Naive thymus-derived CD8-positive, alpha-beta T cell (primary cell): ENCODE data around the gene NCOR2. TPM values are rescaled to one million over a fixed set of nuclear protein-coding genes. Genes with fewer than 3 reads are reported as not detected.

Experiments
- ATAC-seq, 2 donors: fragments of 150-1000 bp; cut with Tn5 transposase in 1 of 2; sonication (Bioruptor Pico), chemical (Tn5 transposase) in 1 of 2; 1 replicate in 1 of 2; 2 replicates in 1 of 2; pipeline ENCODE4 v1.10.0; 2021; ENCODE audit warnings: mild to moderate bottlenecking in 2 of 2, moderate library complexity in 2 of 2
- POLR2A ChIA-PET: fragments of 350-600 bp; sonication (Branson Sonifier 250); formaldehyde crosslinking; loops from one replicate; lab custom pipeline; 2021; ENCODE audit warnings: antibody characterized with exemption; lab: Charles Lee
- DNase-seq, 10 donors: peaks; one replicate each; pipeline versions ENCODE4 v3.0.0 to v3.0.0-alpha.2; 2020 to 2022
- H3K27ac Mint-ChIP-seq, 10 donors: one replicate each; pipeline ENCODE4 v1.8.0; 2020 to 2022; ENCODE audit warnings: mild to moderate bottlenecking in 10 of 10, mixed read lengths in 10 of 10, moderate library complexity in 4 of 10, inconsistent platforms in 1 of 10
- H3K27me3 Mint-ChIP-seq, 5 donors: one replicate each; pipeline ENCODE4 v1.8.0; 2021 to 2022; ENCODE audit warnings: mixed read lengths in 5 of 5
- H3K36me3 Mint-ChIP-seq, 3 donors: one replicate each; pipeline ENCODE4 v1.8.0; 2020 to 2022; ENCODE audit warnings: mixed read lengths in 3 of 3, mild to moderate bottlenecking in 2 of 3, inconsistent platforms in 1 of 3
- H3K4me1 Mint-ChIP-seq, 4 donors: one replicate each; pipeline ENCODE4 v1.8.0; 2021 to 2022; ENCODE audit warnings: mixed read lengths in 4 of 4
- H3K4me3 Mint-ChIP-seq, 10 donors: one replicate each; pipeline ENCODE4 v1.8.0; 2020 to 2022; ENCODE audit warnings: mild to moderate bottlenecking in 10 of 10, mixed read lengths in 10 of 10, moderate library complexity in 6 of 10, inconsistent platforms in 1 of 10
- H3K9me3 Mint-ChIP-seq, 9 donors: one replicate each; pipeline ENCODE4 v1.8.0; 2020 to 2022; ENCODE audit warnings: mixed read lengths in 9 of 9, mild to moderate bottlenecking in 3 of 9, inconsistent platforms in 1 of 9, moderate library complexity in 1 of 9
- polyA plus RNA-seq, 3 donors: library from polyadenylated mRNA; unstranded; fragments of 300-500 nt; fragmentation: Illumina TruSeq; gene quantifications; one replicate each; pipeline ENCODE4 v1.2.3, GENCODE V29; 2021
- total RNA-seq, 8 experiments: library from RNA in 2 of 8; stranded (reverse) in 2 of 8; gene quantifications; one replicate each; pipeline ENCODE4 v1.2.3 and lab custom pipeline; 2021 to 2026

The NCOR2 gene
- total and polyA plus RNA-seq, 5 experiments from 2014 or later = 2.3 to 86.7 (median 18.7) TPM

DNA sequence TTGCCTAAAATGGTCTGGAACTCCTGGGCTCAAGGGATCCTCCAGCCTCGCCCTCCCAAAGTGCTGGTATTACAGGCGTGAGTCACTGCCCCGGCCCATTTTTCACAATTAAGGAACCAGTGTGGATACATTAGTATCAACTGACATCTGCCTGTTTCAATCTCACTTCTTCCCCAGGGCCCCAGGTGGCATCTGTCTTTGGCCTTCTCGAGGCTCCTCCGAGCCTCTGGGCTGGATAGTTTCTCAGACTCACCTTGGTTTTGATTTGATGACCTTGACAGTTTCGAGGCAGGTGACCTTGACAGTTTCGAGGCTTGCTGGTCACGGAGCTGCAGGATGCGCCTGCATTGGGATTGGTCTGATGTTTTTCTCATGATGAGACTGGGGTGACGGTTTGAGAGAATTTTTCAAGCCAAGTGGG is 41.0 kb upstream of the NCOR2 start:
- Mint-ChIP-seq H3K4me1 (peaks cover 21 to 47% (median 35%) of the 10 kb centered on the region in 4 donors), H3K27ac (peak overlapping the region; percentile 46 to 87 (median 79)), H3K27me3 (peaks cover 0 to 3% (median 0%) of the 10 kb centered on the region in 5 donors), H3K4me3 (peak overlapping the region; percentile 67 to 88 (median 84)), H3K9me3 (peaks cover 0 to 5% (median 0%) of the 10 kb centered on the region in 9 donors), H3K36me3 (no peaks in the 10 kb centered on the region)
- DNase-seq (no peak), ATAC-seq (no peak)
- POLR2A ChIA-PET = interaction anchor here (0.7 to 1.6 kb wide), 3 partner anchors 38 to 42 kb away, joined by 3 to 7 read pairs (median 3); partner anchors contain the start of gene NCOR2

DNA sequence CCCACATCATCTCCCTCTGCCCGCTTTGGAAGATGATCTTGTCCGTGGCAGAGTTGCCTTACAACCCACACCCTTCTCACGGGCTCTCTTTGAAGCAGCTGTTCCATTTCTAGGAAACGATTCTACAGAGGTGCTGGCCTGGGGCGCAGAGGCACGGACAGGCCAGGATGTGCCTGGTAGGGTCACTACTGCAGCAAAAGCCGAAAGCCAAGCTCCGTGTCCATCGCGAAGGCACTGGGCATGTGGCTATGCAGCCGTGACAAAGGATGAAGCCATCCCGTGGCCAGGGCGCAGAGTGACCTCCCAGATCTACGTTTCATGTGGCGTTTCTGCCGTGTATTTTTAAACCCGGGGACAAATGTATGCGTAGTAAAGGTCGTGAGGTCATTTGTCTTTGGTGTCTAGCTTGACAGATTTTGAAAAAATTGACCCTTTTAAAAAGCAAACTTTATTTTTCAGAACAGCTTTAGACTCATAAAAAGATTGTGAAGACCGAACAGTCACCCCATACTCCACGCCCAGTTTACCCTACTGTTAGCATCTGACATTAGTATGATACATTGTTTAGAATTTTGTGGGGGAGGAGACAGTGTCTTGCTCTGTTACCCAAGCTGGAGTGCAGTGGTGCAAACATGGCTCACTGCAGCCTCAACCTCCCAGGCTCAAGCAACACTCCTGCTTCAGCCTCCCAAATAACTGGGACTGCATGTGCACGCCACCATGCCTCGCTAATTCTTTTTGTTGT is 40.4 kb upstream of the NCOR2 start:
- POLR2A ChIA-PET = interaction anchor here (1.6 kb wide), 1 partner anchor 40 kb away, joined by 7 read pairs; the partner anchor contains the start of gene NCOR2
- H3K9me3 Mint-ChIP-seq = peaks cover 0 to 2% (median 0%) of the 10 kb centered on the region in 9 donors

DNA sequence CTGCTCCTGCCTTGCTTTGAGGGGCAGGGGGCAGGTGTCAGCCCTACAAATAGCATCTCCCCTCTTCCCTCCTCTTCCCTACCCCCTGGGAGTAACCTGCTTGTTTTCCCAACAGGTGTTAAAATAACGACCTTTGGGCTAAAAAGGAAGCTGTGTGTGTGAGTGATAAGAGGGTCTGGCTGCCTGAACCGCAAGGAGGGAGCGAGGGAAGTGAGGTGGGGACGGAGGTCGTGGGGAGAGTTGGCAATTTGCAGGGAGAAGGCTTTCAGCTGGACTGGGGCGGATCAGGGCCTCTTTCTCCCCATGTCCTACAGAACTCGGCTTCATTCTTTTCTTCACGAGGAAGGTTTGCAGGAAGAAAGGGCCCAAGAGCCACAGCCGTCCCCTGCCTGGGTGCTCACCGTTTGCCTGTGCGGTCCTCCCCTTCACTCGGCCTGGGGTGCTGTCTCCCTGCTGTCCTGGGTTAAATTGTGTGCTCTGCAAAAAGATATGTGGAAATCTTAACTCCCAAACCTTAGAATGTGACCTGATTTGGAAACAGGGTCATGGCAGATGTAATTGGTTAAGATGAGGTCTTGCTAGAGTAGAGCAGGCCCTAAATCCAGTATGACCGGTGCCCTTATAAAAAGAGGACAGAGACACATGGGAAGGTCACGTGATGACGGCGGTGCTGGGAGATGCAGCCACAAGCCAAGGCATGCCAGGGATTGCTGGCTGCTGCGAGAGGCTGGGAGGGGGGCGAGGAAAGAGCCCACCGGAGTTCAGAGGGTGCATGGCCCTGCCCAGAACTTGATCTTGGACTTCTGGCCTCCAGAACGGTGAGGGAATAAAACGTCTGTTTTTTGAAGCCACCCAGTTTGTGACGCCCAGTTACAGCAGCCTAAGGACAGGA is 38.7 kb upstream of the NCOR2 start:
- peaks cover 0 to 2% (median 0%) of the 10 kb centered on the region in 9 donors for H3K9me3 Mint-ChIP-seq
- POLR2A ChIA-PET = no interaction called here

More for the DNA sequence above, 40.4 kb upstream of the NCOR2 start:
- Mint-ChIP-seq H3K36me3 (no peaks in the 10 kb centered on the region), H3K27ac (peak overlapping the region in 3 of 10 donors; percentile 51 to 76 (median 68)), H3K4me1 (peaks cover 21 to 52% (median 38%) of the 10 kb centered on the region in 4 donors), H3K27me3 (peaks cover 0 to 3% (median 0%) of the 10 kb centered on the region in 5 donors), H3K4me3 (peak overlapping the region in 5 of 10 donors; percentile 5 to 86 (median 84))
- no peak for ATAC-seq
- no peak for DNase-seq

DNA sequence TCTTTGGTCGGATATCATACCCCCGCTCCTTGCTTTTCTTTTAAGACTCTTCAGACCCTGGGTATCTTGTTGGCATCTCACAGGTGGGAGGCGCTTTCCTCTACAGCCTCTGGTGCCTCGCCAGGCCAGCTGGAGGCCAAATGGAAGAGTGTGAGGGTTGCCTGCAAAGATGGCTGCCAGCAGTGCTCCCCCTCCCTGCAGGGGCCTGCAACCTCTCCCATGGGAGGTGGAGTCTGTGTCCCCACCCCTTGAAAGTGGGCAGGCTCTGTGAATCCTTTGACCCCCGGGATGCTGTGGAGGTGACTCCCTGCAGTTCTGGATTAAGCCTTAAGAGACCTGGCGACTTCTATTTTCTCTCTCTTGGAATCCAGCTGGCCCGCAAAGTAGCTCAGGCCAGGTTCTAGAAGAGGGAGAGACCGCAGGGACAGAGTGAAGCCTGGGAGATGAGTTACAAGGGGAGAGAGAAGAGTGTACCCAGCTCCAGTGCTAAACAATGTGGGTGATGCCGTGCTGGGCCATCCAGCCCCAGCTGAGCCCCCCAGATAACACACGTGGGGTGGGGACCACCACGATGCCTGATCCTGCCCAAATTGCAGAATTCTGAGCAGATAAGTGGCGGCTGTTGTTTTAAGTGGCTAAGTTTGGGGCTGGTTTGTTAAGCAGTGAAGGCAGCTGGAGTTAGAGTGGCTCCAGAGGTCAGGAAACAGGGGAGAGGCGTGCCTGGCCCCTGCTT is 37.9 kb upstream of the NCOR2 start:
- Mint-ChIP-seq H3K27me3 (peaks cover 0 to 3% (median 0%) of the 10 kb centered on the region in 5 donors), H3K36me3 (no peaks in the 10 kb centered on the region), H3K9me3 (peaks cover 0 to 2% (median 0%) of the 10 kb centered on the region in 9 donors), H3K4me1 (peaks cover 22 to 44% (median 37%) of the 10 kb centered on the region in 4 donors), H3K27ac (peak overlapping the region in 3 of 10 donors; percentile 29 to 76 (median 39)), H3K4me3 (no peak overlapping the region)
- DNase-seq (no peak), ATAC-seq (no peak)
- POLR2A ChIA-PET = no interaction called here

More for the DNA sequence above, 38.7 kb upstream of the NCOR2 start:
- H3K4me1 Mint-ChIP-seq = peaks cover 22 to 52% (median 39%) of the 10 kb centered on the region in 4 donors
- H3K27ac Mint-ChIP-seq = no peak overlapping the region
- ATAC-seq (no peak), DNase-seq (no peak)
- no peaks in the 10 kb centered on the region for H3K36me3 Mint-ChIP-seq
- no peak overlapping the region for H3K4me3 Mint-ChIP-seq
- H3K27me3 Mint-ChIP-seq = peaks cover 0 to 3% (median 0%) of the 10 kb centered on the region in 5 donors

DNA sequence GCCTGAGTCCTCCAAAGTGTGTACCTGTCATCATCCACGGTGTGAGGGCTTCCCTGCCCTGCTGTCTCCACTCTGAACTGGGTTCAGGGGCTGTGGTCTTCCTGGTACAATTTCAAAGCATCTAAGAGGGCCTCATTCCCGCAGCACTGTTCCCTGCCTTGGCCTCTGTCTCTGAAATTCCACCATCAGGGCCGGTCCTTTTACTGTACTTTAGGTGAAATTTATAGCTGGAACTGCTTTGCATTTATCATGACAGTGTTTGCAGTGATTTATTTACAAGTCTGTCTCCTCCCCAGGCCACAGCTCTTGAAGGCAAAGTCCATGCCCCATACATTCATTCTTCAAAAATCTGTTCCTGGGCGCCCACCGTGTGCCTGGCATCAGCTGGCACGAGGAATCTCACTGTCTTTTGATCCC is 36.9 kb upstream of the NCOR2 start:
- Mint-ChIP-seq H3K27me3 (peaks cover 0 to 3% (median 0%) of the 10 kb centered on the region in 5 donors), H3K9me3 (peaks cover 0 to 2% (median 0%) of the 10 kb centered on the region in 9 donors), H3K4me1 (peaks cover 18 to 33% (median 29%) of the 10 kb centered on the region in 4 donors), H3K36me3 (no peaks in the 10 kb centered on the region), H3K4me3 (no peak overlapping the region), H3K27ac (no peak overlapping the region)
- DNase-seq = no peak
- no peak for ATAC-seq
- POLR2A ChIA-PET = no interaction called here

DNA sequence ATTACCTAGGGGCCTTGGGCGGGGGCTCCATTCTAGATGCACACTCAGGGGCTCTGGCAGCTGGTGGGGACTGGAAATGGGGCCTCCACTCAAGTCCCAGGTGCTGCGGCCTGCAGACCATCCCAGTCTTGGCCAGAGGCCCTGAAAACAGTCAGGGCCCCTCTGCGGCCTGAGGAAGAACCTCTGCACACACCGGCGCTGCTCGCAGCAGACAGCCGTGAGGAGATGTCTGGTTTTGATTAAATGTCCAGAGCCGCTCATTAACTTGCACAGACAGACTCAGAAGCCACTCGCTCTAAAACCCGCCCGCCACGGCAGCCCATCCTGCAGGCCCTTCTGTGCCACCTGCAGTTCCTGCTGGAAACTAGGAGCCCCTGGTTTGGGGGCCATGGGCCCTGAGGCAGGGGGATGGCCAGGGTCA is 36.4 kb upstream of the NCOR2 start:
- POLR2A ChIA-PET = interaction anchor here (1.0 kb wide), 1 partner anchor 34 kb away, joined by 3 read pairs; no protein-coding TSS in a partner anchor
- H3K9me3 Mint-ChIP-seq = peaks cover 0 to 2% (median 0%) of the 10 kb centered on the region in 9 donors
- DNase-seq = no peak
- H3K27me3 Mint-ChIP-seq = peaks cover 0 to 3% (median 0%) of the 10 kb centered on the region in 5 donors
- no peak for ATAC-seq
- H3K36me3 Mint-ChIP-seq = no peaks in the 10 kb centered on the region
- H3K4me3 Mint-ChIP-seq = no peak overlapping the region
- no peak overlapping the region for H3K27ac Mint-ChIP-seq
- peaks cover 16 to 29% (median 25%) of the 10 kb centered on the region in 4 donors for H3K4me1 Mint-ChIP-seq

DNA sequence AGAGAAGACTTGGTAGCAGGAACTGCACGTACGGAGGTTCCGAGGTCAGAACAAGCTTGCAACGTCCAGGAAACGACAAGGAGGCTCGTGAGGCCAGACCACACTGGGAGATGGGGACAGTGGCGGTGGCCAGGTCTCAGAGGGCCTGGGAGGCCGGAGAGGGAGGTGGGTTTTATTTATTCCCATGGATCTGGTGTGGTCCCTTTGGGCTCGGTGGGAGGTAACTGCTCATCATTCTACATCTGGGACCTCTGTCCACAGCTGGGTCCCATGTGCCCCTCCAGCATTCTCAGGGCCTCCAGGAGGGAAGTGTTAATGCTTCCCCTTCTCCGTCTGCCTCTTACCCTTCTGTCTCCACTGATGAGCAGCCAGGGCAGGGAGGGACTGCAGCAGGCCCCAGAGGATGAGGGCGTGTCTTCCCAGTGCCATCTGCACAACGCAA is 35.7 kb upstream of the NCOR2 start:
- DNase-seq = no peak
- peaks cover 0 to 2% (median 0%) of the 10 kb centered on the region in 9 donors for H3K9me3 Mint-ChIP-seq
- no peak overlapping the region for H3K4me3 Mint-ChIP-seq
- H3K36me3 Mint-ChIP-seq = no peaks in the 10 kb centered on the region
- POLR2A ChIA-PET = interaction anchor here (1.0 kb wide), 1 partner anchor 34 kb away, joined by 3 read pairs; no protein-coding TSS in a partner anchor
- peaks cover 0 to 3% (median 0%) of the 10 kb centered on the region in 5 donors for H3K27me3 Mint-ChIP-seq
- no peak for ATAC-seq
- peak overlapping the region in 1 of 10 donors; percentile 9 for H3K27ac Mint-ChIP-seq
- peaks cover 12 to 22% (median 19%) of the 10 kb centered on the region in 4 donors for H3K4me1 Mint-ChIP-seq

DNA sequence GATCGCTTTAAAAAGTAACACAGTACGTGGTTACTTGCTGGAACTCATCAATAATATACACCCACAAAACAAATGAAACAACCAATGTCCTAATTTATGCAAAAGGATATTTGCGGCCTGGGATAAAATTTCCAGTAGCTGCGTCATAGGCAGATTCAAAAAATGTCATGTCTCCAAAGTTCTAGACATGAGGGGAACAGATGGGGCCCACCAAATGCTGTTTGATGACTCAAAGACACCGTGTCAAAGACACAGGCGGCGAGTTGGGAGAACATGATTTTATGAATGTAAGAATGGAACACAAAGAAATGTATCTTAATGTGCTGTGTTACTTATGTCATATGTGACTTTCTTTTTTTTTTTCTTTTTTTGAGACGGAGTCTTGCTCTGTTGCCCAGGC is 34.3 kb upstream of the NCOR2 start:
- Mint-ChIP-seq H3K27ac (no peak overlapping the region), H3K4me3 (no peak overlapping the region), H3K27me3 (peaks cover 0 to 2% (median 0%) of the 10 kb centered on the region in 5 donors), H3K36me3 (no peaks in the 10 kb centered on the region), H3K9me3 (no peaks in the 10 kb centered on the region), H3K4me1 (peaks cover 6 to 12% (median 9%) of the 10 kb centered on the region in 4 donors)
- DNase-seq (no peak), ATAC-seq (no peak)
- POLR2A ChIA-PET = no interaction called here

DNA sequence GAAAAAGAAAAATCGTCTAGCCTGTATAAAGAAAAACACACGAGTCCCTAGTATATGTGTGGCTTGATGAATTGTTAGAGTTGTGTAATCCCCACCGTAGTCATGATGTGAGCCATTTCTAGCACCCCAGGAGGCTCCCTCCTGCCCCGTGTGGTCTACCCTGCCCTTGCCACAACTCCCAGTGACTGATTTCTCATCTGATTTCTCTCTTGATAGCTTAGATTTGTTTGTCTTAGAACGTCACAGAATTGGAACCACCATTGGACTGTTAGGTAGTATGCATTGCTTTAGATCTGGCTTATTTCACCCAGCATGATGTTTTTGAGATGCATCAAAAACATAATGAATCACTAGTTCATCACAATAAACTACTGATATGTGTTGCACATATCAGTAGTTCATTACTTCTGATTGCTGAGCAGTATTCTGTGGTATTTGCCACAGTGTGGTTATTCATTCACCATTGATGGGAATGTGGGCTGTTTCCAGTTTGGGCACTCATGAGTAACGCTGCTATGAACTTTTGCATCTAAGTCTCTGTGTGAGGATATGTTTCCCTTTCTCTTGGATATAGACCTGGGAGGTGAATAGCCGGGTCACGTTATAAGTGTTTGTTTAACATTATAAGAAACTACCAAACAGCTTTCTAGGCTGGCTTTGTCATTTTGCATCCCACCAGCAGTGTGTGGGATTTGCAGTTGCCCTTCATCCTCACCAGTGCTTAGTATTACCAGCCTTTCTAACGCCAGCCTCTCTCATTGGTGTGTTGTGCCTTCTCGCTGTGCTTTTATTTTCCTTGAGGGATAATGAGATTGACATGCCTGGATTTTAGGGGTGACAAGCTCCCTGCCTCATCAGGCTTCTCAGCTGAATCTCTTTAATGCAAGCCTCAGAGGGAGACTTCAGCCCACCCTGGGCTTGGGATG is 31.9 kb upstream of the NCOR2 start:
- POLR2A ChIA-PET = no interaction called here
- Mint-ChIP-seq H3K4me1 (peaks cover 6 to 12% (median 9%) of the 10 kb centered on the region in 4 donors), H3K9me3 (no peaks in the 10 kb centered on the region), H3K4me3 (no peak overlapping the region), H3K27me3 (peaks cover 0 to 6% (median 2%) of the 10 kb centered on the region in 5 donors), H3K36me3 (no peaks in the 10 kb centered on the region), H3K27ac (peak overlapping the region in 1 of 10 donors; percentile 43)
- DNase-seq (no peak), ATAC-seq (no peak)

DNA sequence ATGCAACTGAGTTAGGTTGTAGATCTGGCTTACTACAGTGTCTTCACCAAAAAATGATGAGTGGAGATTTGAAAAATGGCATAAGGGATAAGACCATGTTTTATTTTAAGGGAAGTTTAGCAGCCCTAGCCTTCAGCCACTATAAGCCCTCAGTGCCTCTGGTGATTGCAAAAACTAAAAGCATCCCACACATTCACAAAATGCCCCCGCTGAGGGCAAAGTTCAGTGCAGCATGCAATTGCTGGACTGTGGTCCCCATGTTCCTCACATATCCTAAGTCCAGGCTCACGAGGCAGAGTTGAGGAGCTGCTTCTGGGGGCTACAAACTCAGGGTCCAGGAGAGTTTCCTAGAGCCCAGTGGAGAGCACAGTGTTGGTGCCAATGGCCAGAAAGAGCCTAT is 29.6 kb upstream of the NCOR2 start:
- Mint-ChIP-seq H3K9me3 (no peaks in the 10 kb centered on the region), H3K27ac (no peak overlapping the region), H3K36me3 (no peaks in the 10 kb centered on the region), H3K4me1 (peaks cover 3 to 17% (median 5%) of the 10 kb centered on the region in 4 donors), H3K4me3 (no peak overlapping the region), H3K27me3 (peaks cover 0 to 17% (median 3%) of the 10 kb centered on the region in 5 donors)
- POLR2A ChIA-PET = interaction anchor here (0.8 kb wide), 1 partner anchor 25 kb away, joined by 3 read pairs; no protein-coding TSS in a partner anchor
- DNase-seq (no peak), ATAC-seq (no peak)

DNA sequence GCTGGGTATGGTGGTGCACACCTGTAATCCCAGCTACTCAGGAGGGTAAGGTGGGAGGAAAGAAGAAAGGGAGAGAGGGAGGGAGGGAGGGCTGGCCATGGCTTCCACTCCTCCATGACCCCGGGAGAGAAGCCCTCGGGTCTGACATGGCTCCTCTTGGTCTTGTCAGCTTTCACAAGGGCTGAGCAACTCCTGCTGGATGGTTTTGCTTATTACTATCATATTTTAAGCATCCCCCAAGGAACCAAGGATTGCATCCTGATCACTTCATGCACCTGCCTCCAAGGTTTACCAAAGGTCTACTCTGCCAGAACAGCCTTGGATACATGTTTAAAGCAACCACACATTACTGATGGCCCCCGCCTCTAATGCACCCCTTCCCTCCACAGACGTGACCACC is 28.0 kb upstream of the NCOR2 start:
- peaks cover 3 to 24% (median 5%) of the 10 kb centered on the region in 4 donors for H3K4me1 Mint-ChIP-seq
- ATAC-seq (no peak), DNase-seq (no peak)
- H3K9me3 Mint-ChIP-seq = peaks cover 0 to 11% (median 4%) of the 10 kb centered on the region in 9 donors
- peaks cover 0 to 6% (median 0%) of the 10 kb centered on the region in 3 donors for H3K36me3 Mint-ChIP-seq
- peaks cover 3 to 26% (median 4%) of the 10 kb centered on the region in 5 donors for H3K27me3 Mint-ChIP-seq
- POLR2A ChIA-PET = no interaction called here
- no peak overlapping the region for H3K27ac Mint-ChIP-seq
- no peak overlapping the region for H3K4me3 Mint-ChIP-seq
